Renal pelvis (tissue), 4 donors: ENCODE results near the gene GPR137B. TPM values are rescaled to one million over a fixed set of nuclear protein-coding genes. Genes with fewer than 3 reads are reported as not detected.

Experiments
- DNase-seq: peaks from one replicate; pipeline ENCODE4 v3.0.0-alpha.2; 2013
- polyA plus RNA-seq, 3 donors: library from polyadenylated mRNA; unstranded; fragments of 120-200 nt; gene quantifications; one replicate each; pipeline ENCODE4 v1.2.1, GENCODE V29; 2013; ENCODE audit not compliant: insufficient read length in 3 of 3

Gene GPR137B
- polyA plus RNA-seq, 3 donors: 36.5 to 38.7 (median 37.7) TPM

DNA sequence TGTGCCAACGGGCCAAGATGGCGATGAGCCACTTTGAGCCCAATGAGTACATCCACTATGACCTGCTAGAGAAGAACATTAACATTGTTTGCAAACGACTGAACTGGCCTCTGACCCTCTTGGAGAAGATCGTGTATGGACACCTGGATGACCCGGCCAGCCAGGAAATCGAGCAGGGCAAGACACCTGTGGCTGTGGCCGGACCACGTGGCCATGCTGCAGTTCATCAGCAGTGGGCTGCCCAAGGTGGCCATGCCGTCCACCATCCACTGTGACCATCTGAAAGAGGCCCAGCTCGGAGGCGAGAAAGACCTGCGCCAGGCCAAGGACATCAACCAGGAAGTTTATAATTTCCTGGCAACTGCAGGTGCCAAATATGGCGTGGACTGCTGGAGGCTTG is 32.2 kb upstream of the GPR137B start:
- DNase-seq: no peak

DNA sequence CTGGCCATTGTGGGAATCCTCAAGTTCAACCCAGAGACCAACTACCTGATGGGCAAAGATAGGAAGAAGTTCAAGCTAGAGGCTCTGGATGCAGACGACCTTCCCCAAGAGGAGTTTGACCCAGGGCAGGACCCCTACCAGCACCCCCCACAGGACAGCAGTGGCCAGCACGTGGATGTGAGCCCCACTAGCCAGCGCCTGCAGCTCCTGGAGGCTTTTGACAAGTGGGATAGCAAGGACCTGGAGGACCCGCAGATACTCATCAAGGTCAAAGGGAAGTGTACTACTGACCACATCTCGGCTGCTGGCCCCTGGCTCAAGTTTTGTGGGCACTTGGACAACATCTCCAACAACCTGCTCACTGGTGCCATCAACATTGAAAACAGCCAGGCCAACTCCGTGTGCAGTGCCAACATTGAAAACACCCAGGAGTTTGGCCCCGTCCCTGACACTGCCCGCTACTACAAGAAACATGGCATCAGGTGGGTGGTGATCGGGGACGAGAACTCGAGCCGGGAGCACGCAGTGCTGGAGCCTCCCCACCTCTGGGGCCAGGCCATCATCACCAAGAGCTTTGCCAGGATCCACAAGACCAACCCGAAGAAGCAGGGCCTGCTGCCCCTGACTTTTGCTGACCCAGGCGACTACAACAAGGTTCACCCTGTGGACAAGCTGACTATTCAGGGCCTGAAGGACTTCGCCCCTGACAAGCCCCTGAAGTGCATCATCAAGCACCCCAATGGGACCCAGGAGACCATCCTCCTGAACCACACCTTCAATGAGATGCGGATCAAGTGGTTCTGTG is 30.6 kb upstream of the GPR137B start:
- no peak for DNase-seq

DNA sequence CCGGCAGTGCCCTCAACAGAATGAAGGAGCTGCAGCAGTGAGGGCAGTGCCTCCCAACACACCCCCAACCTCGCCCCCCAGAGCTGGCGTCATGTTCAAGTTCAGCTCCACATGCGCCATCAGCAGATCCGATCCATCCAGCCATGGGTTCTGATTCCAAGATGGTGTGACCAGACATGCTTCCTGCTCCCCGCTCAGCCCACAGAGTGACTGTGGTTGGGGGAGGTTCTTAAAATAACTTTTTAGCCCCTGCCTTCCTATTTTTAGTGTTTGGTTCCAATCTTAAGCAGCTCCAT is 30.1 kb upstream of the GPR137B start:
- no peak for DNase-seq

DNA sequence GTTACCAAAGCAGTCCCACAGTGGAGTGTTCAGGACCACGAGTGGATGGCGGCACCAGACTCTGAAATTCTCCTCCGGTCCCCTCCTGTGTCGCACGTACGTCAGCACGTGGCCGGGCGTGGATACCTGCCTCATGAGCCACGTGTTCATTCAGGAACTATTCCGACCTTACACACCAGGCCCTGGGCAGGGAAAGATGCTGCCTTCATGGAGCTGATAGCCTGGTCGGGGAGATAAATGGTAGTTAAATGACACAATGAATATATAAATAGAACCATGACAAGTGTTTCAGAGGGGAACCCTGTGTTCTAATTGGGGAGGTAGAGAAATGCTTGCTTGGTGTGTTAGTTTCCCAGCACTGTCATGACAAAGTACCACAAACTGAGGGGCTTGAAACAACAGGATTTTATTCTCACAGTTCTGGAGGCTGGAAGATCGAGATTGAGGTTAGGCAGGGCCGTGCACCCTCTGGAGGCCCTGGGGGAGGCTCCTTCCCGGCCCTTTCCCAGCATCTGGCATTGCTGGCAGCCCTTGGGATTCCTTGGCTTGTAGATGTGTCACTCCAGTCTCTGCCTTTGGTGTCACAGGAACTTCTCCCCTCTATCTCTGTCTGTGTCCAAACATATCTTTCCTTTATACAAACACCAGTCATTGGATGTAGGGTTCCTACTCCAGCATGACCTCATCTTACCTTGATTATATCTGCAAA is 28.9 kb upstream of the GPR137B start:
- DNase-seq: no peak

DNA sequence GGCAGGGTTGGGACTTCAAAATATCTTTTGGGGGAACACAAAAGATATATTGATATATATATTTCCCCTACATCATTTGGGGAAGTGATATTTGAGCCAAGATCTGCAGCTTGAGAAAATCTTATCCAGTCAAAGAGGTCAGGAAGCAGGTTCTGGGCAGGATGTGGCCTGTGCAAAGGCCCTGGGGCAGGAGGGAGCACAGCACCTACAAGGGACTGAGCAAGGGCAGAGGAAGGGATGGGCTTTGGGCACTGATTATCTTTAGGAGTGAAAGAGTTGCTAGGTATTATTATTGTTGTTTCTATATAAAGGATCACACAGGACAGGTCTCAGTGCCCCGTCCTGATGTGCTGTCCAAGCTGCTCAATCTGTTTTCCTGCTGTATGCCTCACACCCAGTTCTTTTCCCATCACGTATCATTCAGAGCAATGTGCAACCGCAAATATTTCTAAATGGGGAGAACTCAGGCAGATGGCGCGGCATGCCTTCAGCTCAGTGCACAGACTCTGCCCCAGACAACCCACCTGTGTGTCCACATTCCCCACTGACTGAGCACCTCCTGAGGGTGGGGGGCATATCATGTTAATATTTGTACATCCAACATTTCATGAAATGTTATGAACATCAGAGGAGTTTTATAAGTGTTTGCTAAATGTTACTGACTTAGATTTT is 28.1 kb upstream of the GPR137B start:
- DNase-seq: no peak

DNA sequence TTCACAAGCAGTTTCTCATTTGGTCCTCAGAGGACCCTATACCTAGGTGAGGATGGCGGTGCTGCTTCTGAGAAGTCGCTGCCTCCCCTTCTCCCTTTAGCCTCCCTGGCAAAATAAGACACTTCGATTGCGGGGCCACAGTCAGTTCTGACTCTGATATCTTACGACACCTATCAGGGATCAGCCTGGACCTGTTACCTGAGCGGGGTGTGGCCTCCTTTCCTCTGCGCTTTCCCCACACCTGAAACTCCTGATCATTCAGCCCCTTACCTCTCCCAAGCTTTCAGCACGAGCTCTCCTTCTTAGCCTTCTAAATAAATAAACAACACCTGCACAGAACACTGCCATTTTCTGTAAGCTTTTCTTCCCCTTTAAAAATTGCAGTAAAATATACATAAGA is 24.6 kb upstream of the GPR137B start:
- DNase-seq: no peak

DNA sequence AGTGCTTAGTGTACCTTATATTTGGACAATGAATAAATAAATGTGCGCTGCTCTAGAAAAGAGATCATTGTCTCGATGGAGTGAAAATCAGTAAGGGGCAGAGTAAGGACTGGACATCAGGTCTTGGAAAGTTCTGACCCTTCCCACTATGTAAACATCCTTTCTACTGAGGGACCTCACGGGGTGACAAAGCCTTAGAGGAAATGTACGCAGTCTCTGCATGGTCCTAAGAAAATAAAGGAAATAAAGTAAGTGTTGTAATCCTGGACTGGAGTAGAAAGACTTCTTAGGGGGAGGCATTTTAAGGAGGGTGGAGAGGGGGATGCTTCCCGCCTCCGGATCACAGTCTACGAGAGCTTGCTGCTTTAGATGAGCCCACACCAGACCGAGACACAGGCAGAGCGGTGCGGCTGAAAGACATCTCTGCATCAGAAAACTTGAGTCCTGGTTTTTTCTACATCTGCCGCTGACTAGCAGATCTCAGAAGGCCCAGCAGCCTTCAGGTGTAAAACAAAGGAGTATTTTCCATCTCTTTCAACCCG is 22.3 kb upstream of the GPR137B start:
- no peak for DNase-seq

DNA sequence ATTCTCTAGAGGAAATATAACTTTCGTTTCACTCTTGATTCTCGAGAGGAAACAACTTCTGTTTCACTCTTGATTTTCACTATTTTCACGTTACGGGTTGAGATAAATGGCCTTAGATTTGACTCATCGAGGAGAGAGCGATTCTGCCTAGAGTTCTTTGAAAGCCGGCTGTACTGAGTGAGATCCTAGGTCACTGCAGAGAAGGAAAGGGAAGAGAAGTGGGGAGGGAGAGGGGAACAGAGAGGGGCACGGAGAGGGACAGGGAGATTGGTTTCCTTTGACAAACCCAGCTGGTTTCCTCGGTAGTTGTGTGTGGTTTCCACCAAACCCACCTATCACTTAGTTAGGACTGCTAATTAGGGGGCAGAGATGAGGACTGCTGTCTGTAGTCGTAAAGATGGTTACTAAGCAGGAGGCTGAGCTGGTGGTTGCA is 21.6 kb upstream of the GPR137B start:
- DNase-seq: no peak

DNA sequence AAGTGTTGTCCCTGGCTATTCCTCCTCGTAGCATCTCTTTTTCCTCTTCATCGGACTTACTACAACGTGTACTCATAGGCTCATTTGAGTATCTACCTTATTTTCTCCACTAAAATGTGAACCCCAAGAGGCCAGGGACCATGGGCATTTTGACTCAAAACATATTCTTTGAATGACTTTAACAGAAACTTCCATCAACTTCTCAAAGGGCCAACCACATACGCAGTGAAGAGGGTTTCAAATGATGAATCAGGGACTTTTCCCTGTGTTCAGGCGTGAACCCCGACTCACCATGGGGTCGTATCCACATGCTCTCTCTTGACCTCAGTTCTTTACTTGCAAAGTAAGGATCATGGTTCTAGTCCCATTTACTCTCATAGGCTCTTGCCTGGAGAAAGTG is 20.2 kb upstream of the GPR137B start:
- no peak for DNase-seq

DNA sequence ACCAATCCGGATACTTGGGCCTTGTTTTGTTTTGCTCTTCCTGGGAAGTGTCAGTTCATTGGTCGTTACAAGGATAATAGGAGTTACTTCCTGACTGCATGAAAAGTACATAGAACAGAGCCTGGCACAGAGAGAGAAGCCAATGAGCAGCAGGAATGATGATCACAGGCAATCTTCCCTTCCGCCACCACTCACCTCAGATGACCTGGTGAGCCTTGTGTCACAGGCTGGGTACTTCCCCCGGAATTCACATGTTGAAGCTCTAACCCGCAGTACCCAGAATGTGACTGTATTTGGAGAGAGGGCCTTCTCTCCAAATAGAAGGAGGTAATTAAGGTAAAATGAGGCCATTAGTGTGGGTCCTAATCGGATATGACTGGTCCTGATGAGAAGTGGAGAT is 18.8 kb upstream of the GPR137B start:
- no peak for DNase-seq

DNA sequence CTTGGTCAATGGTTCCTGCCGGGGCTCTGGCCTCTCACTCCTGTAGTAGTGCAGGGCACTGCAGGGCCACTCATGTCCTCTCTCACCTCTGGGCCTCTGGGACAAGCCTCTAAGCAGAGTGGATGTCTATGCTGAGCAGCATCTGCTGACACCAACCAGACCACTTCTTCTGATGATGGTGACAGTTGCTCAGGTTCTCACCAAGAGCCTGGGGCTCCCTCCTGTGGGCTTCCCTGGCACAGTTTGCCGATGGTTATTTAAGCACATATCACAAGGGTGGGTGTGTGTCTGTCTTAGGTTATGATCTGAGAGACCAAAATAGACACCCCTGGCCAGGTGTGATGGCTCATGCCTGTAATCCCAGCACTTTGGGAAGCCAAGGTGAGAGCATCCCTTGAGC is 17.4 kb upstream of the GPR137B start:
- DNase-seq: no peak

DNA sequence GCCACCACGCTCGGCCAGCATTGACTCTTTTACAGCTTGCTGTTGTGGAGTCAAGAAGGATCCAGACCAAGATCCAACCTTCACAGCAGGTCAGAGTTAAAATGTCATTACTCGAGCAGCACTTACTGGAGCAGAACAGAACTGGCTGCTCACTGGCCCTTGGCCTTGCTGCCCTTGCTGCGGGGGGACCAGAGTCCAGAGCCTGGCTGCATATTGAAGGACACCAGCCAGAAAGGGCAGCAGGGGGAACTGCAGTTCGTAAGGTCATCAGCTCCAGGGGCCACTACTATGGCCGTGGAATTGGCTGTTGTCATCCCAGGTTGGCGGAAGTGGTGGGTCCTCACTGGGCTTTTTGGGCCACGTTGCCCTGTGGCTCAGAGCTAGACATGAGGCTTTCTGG is 15.3 kb upstream of the GPR137B start:
- DNase-seq: no peak

DNA sequence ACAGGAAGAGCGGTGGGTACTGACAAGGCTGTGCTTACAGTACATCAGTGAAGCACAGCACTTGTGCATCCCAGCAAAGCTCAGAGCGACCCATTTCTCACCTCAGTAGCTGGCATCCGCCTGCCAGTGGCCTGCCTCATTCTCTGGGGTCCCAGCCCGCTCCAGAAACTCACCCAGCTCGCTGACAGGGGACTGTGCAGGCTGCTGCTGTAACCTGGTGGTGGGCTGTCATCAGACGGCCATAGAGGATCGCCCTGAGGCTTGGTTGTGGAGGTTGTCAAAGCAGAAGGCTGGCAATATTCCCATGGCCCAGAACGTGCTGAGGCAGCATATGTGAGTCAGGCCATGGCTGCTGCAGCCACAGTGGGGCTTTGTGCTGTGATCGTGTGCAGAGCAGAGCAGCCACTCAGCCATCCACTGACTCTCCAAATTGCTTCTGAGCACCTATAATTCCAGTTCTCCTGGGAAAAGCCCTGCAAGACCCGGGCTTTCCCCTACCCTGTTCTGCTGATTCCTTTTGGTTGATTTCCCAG is 13.6 kb upstream of the GPR137B start:
- DNase-seq: no peak

DNA sequence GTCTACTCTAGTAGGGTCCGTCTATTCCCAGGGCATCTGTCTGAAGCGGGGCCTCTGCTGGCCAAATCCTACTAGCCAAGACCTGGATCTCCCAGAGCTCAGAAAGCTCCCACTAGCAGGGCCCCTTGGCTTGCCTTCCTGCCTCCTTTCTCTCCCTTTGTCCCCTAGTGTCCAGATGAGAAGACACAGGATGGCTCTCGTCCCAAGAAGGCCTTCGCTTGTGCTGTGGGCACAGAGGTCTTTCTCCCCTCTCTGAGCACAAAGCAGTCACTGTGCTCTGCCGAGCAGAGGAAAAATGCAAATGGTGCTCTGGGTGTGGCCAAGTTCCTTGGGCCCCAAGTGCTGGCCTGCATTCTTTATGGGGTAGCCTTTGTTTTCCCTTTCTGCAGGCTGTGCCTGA is 13.0 kb upstream of the GPR137B start:
- DNase-seq: no peak

DNA sequence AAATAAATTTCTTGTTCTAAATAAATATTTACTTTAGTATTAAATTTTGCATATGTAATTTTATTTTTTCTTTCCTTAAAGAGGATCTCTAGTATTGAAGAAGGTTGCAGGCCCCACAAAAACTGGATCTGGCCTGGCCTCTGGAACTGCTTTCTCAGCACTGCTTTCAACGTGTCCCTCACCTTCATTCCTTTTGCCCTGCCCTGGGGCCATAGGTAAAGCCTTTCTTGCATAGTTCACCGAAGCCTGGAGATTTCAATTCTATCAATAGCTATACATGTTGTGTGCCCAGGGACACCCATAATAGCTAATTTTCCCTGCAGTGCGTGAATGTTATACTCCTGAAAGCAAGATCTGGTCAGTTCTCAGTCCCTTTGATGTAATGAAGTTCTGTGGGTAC is 12.0 kb upstream of the GPR137B start:
- DNase-seq: no peak

DNA sequence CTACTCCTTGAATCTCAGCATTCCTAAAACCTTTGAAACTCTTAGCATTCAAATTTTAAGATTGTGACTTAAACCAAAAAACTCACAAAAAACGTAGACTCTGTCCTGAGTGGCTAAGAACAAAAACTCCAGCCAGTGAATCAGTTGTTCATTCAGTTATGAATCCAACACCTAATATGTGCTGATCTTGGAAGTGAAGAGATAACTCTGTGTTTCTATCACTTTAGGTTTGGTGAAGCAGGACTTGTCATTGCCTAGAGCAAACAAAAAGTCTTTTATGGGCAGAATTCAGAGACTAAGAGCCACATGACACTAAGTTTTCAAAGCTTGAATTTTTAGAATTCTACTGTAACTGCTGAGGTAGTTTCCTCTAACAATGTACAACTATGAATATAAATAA is 10.4 kb upstream of the GPR137B start:
- DNase-seq: no peak

DNA sequence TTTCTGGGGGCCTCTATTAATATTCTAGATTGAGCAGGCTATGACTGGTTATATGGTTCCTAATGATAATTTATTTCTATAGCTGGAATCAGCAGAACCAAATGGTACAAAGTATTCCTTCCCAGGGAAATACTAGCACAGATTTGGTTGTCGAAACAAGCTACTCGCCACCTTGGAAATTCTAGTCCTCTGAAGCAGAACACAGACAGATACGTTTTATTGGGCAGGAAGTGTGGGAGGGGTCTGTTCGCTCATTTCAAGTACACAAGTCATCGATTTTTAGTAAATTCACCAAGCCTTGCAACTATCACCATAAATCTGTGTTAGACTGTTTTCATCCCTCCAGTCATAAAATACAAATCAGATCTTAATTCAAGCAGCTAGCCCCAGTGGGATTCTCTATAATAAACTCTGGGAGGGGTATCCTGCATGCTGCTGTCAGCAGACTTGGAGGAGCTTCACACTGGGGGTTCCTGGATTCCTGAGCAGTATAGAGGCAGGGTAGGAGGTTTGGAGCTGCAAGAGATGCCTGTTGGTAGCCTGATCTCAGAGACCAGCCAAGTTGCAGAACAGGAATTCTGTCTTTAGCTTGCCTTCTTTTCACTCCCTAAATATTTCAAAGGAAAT is 9.8 kb upstream of the GPR137B start:
- no peak for DNase-seq

DNA sequence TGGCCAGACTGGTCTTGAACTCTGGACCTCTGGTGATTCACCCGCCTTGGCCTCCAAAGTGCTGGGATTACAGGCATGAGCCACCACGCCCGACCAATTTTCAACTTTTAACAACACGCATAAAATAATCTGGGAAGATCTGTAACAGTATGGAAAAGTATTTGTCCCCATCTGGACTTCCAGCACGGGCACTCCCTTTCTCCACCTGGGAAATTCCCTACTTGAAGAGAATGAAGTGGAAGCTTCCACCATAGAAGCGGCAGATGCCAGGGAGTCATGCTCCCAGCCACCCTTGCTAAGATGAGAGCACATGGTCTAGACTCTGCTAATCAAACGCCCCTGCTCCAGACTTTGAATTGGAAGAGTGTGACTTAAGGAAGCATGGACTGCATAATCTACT is 9.0 kb upstream of the GPR137B start:
- DNase-seq: no peak

DNA sequence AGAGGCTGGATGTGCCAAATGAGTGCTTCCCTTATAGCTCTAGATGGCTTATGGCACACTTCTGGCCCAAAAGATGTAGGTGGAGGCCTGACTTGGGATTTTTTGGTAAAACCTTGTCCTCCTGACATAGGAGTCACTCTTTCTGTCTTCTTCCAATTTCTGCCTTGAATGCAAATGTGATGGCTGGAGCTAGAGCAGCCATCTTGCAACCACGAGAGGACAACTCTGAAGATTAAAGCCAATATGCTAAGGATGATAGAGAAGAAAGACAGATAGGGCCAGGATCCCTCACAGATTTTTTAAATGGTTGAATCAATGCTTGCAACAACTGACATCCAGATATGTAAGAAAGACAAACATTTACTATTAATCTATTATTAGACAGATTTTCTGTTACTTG is 8.5 kb upstream of the GPR137B start:
- no peak for DNase-seq

DNA sequence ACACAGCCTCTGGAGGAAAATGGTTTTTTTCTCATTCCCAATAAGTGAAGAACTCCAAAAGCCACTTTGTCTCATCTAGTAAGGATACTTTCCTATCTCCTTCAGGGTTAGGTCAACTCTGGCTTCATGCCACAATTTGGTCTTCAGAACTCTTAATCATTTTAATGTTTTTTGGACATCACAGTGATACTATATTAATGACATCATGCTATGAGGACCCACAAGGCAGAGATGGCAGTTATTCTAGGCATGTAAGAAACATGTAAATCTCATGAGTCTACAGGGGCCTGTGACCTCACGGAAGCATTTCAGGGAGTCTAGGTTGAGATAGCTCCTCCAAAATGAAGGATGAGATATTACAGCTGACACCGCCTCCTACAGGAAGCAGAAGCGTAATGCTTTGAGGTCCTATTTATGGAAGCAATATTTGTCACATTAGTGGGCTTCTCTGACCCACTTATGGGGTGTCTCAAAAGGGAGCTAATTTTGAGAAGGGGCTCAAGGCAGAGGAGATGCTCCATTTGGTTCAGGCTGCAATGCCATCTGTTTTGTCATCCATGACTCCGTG is 5.0 kb upstream of the GPR137B start:
- no peak for DNase-seq

DNA sequence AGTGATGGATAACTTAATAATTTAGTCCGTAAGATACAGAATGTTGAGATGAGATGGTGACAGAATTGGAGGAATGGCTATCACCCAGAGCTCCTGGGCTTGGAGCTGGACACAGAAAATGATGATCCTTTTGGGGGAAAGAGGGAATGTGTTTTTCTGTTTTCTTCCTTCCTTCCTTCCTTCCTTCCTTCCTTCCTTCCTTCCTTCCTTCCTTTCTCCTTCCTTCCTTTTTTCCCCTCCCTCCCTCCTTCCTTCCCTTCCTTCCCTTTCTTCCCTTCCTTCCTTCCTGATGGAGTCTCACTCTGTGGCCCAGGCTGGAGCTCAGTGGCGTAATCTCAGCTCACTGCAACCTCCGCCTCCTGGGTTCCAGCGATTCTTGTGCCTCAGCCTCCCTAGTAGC is 2.8 kb upstream of the GPR137B start:
- no peak for DNase-seq
